GM12878 (cell line): ENCODE results near the gene SURF4. TPM values are rescaled to one million over a fixed set of nuclear protein-coding genes. Genes with fewer than 3 reads are reported as not detected.

Source experiments
- CREM ChIP-seq: IDR thresholded peaks from 2 replicates; pipeline ENCODE4 v1.6.1; 2014; ENCODE audit warnings: antibody characterized with exemption, low read depth
- NFXL1 ChIP-seq: fragments of 450-650 bp; IDR thresholded peaks from 2 replicates; pipeline ENCODE4 v1.6.1; 2017; ENCODE audit warnings: antibody characterized with exemption, mild to moderate bottlenecking, borderline replicate concordance
- PAX8 ChIP-seq: fragments of 450-650 bp; IDR thresholded peaks from 2 replicates; pipeline ENCODE4 v1.6.1; 2017; ENCODE audit warnings: mild to moderate bottlenecking, moderate library complexity
- POLR2A ChIP-seq: IDR thresholded peaks from 2 replicates; pipeline ENCODE4 v1.6.1; 2011; ENCODE audit warnings: low read depth, mild to moderate bottlenecking, low read length
- POLR2AphosphoS5 ChIP-seq: IDR thresholded peaks from 2 replicates; pipeline ENCODE4 v1.6.1; 2011; ENCODE audit warnings: mild to moderate bottlenecking, low read length, inconsistent platforms
- SMARCA5 ChIP-seq: fragments of 450-650 bp; IDR thresholded peaks from 2 replicates; pipeline ENCODE4 v1.6.1; 2017; ENCODE audit warnings: mild to moderate bottlenecking
- ZBED1 ChIP-seq: IDR thresholded peaks from 2 replicates; pipeline ENCODE4 v1.6.1; 2016; ENCODE audit warnings: borderline replicate concordance
- ZBTB11 ChIP-seq: fragments of 450-650 bp; formaldehyde crosslinking; IDR thresholded peaks from 2 replicates; pipeline ENCODE4 v1.5.0; 2022; ENCODE audit warnings: mild to moderate bottlenecking, missing genetic modification characterization
- polyA plus RNA-seq, 11 experiments: library from polyadenylated mRNA; depleted of rRNA in 4 of 11; unstranded in 6 of 11; stranded (reverse) in 5 of 11; fragments of >200 nt; fragmentation: Nextera tagmentation in 4 of 11; fragmentation: Illumina TruSeq in 1 of 11; extraction: Ambion mirVana in 4 of 11; extraction: Trizol in 1 of 11; gene quantifications; 1 replicate in 1 of 11; 2 replicates in 10 of 11; pipeline versions ENCODE4 v1.2.1 to v1.2.3, GENCODE V29; 2011 to 2016; ENCODE audit warnings: inconsistent platforms in 2 of 11, missing spikeins in 2 of 11, low read depth in 1 of 11
- total RNA-seq, 4 experiments: library from RNA; depleted of rRNA in 3 of 4; stranded (reverse); fragments of >200 nt in 3 of 4; fragmentation: Illumina TruSeq in 1 of 4; extraction: Trizol in 1 of 4; gene quantifications; 2 replicates each; pipeline versions ENCODE4 v1.2.1 to v1.2.3, GENCODE V29; 2013 to 2021

SURF4 gene
- total and polyA plus RNA-seq, 10 of the 15 experiments (the other 5 are each of a cell fraction or from before 2014, with no cell fraction given), result 6.4 to 134 (median 78.7) TPM

- TF ChIP-seq CREM (no peak), ZBTB11 (CRISPR knock-in tag) (no peak), POLR2A (peak; percentile 64), POLR2AphosphoS5 (peak; percentile 40), NFXL1 (no peak), PAX8 (no peak), ZBED1 (0 out of 2 replicates have a peak, but pooled peaks have one; percentile 26), SMARCA5 (no peak)
Observed at GRCh38 chr9:133360400-133361393, 15.2 kb downstream of the SURF4 start (continued).
